Osteocyte (in vitro differentiated cells): ENCODE results near the gene GAA. TPM values are rescaled to one million over a fixed set of nuclear protein-coding genes. Genes with fewer than 3 reads are reported as not detected.

Experiments used
- DNase-seq: peaks from one replicate; pipeline ENCODE4 v3.0.0; 2021; ENCODE audit warnings: mixed read lengths; ENCODE audit not compliant: unreplicated experiment; ENCODE audit errors: extremely low spot score
- H3K27ac Mint-ChIP-seq: one replicate; pipeline ENCODE4 v1.8.0; 2021; ENCODE audit warnings: mild to moderate bottlenecking, mixed read lengths; ENCODE audit not compliant: unreplicated experiment
- H3K27me3 Mint-ChIP-seq: one replicate; pipeline ENCODE4 v1.8.0; 2021; ENCODE audit warnings: mixed read lengths; ENCODE audit not compliant: unreplicated experiment
- H3K36me3 Mint-ChIP-seq: one replicate; pipeline ENCODE4 v1.8.0; 2021; ENCODE audit warnings: mixed read lengths; ENCODE audit not compliant: unreplicated experiment
- H3K4me1 Mint-ChIP-seq: one replicate; pipeline ENCODE4 v1.8.0; 2021; ENCODE audit warnings: mixed read lengths; ENCODE audit not compliant: unreplicated experiment
- H3K4me3 Mint-ChIP-seq: one replicate; pipeline ENCODE4 v1.8.0; 2021; ENCODE audit warnings: mild to moderate bottlenecking, moderate library complexity, mixed read lengths; ENCODE audit not compliant: unreplicated experiment
- H3K9me3 Mint-ChIP-seq: one replicate; pipeline ENCODE4 v1.8.0; 2021; ENCODE audit warnings: mixed read lengths; ENCODE audit not compliant: unreplicated experiment
- CTCF ChIP-seq: fragments of 200-600 bp; sonication (generic); IDR thresholded peaks from 2 replicates; pipeline ENCODE4 v1.5.0; 2021; ENCODE audit warnings: antibody characterized with exemption, mild to moderate bottlenecking, moderate library complexity
- total RNA-seq: library from RNA; stranded (reverse); gene quantifications from 2 replicates; pipeline ENCODE4 v1.2.1, GENCODE V29; 2021

Gene GAA
- total RNA-seq, 1 donor from 2014 or later: 64.7 TPM

DNA sequence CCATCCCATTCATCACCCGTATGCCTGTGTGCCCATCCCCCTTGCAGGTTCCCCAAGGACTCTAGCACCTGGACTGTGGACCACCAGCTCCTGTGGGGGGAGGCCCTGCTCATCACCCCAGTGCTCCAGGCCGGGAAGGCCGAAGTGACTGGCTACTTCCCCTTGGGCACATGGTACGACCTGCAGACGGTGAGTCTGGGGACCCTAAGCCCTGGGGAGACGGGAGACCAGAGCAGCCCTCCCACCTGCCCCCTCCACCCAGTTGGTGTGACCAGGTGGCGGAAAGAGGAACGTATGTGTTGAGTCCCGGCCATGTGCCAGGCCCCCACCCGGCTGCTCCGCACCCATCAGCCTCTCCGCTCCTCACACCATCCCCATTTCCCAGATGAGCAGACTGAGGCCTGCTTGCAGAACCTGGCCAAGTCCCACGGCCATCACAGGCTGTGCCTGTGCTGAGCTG lies 15.6 kb downstream of the GAA start:
- Mint-ChIP-seq H3K27me3 (peaks cover 11% of the 10 kb centered on the region), H3K9me3 (peaks cover 9% of the 10 kb centered on the region), H3K36me3 (peaks cover 6% of the 10 kb centered on the region), H3K4me3 (no peak overlapping the region), H3K27ac (no peak overlapping the region), H3K4me1 (no peaks in the 10 kb centered on the region)
- DNase-seq: no peak
- no peak for TF ChIP-seq CTCF

DNA sequence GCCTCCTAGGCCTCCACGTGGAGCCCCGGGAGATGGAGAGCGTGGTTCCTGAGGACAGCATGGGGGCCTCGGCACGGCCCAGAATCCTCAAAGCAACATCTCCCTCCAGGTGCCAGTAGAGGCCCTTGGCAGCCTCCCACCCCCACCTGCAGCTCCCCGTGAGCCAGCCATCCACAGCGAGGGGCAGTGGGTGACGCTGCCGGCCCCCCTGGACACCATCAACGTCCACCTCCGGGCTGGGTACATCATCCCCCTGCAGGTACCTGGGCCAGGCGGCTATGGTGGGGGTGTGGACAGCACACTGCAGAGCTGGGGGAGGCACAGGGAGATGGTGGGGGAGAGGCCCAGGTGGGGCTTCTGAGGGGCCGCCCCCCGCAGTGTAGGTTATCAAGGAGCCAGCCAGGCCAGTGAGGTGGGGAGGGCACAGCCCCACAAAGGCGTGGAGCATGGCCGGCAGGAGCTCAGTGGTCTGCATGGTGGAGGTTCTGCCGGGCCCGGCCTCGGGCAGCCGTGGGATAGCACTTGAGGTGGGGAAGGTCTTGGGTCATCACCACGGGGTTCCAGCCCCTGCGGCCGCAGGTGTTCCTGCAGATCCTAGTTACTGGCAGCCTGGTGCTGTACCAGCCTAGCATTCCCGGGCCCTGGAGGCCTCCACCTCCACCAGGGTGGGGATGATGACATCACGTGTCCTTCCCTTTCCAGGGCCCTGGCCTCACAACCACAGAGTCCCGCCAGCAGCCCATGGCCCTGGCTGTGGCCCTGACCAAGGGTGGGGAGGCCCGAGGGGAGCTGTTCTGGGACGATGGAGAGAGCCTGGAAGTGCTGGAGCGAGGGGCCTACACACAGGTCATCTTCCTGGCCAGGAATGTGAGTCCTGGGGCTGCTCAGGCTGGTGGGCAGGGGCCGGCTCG lies 16.4 kb downstream of the GAA start:
- Mint-ChIP-seq H3K27ac (no peak overlapping the region), H3K27me3 (peaks cover 11% of the 10 kb centered on the region), H3K36me3 (peaks cover 6% of the 10 kb centered on the region), H3K4me1 (no peaks in the 10 kb centered on the region), H3K9me3 (peaks cover 9% of the 10 kb centered on the region), H3K4me3 (no peak overlapping the region)
- TF ChIP-seq CTCF: no peak
- DNase-seq: no peak

- no peak for DNase-seq
Measured at GRCh38 chr17:80118601-80119270, 17.4 kb downstream of the GAA start.

DNA sequence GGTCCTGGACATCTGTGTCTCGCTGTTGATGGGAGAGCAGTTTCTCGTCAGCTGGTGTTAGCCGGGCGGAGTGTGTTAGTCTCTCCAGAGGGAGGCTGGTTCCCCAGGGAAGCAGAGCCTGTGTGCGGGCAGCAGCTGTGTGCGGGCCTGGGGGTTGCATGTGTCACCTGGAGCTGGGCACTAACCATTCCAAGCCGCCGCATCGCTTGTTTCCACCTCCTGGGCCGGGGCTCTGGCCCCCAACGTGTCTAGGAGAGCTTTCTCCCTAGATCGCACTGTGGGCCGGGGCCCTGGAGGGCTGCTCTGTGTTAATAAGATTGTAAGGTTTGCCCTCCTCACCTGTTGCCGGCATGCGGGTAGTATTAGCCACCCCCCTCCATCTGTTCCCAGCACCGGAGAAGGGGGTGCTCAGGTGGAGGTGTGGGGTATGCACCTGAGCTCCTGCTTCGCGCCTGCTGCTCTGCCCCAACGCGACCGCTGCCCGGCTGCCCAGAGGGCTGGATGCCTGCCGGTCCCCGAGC lies 17.9 kb downstream of the GAA start:
- Mint-ChIP-seq H3K36me3 (peaks cover 6% of the 10 kb centered on the region), H3K4me3 (no peak overlapping the region), H3K27me3 (peaks cover 11% of the 10 kb centered on the region), H3K27ac (no peak overlapping the region), H3K4me1 (no peaks in the 10 kb centered on the region), H3K9me3 (peaks cover 9% of the 10 kb centered on the region)
- TF ChIP-seq CTCF: no peak
- no peak for DNase-seq

More at GRCh38 chr17:80118601-80119270, 17.4 kb downstream of the GAA start:
- Mint-ChIP-seq H3K27ac (no peak overlapping the region), H3K27me3 (peaks cover 11% of the 10 kb centered on the region), H3K36me3 (peaks cover 6% of the 10 kb centered on the region), H3K9me3 (peaks cover 9% of the 10 kb centered on the region), H3K4me1 (no peaks in the 10 kb centered on the region), H3K4me3 (no peak overlapping the region)
- no peak for TF ChIP-seq CTCF

GRCh38 chr17:80119839-80120238 lies 18.5 kb downstream of the GAA start:
- Mint-ChIP-seq H3K27me3 (peaks cover 6% of the 10 kb centered on the region), H3K4me1 (no peaks in the 10 kb centered on the region), H3K9me3 (peaks cover 6% of the 10 kb centered on the region), H3K36me3 (peaks cover 5% of the 10 kb centered on the region), H3K4me3 (no peak overlapping the region), H3K27ac (no peak overlapping the region)
- DNase-seq: no peak
- no peak for TF ChIP-seq CTCF
